Retinal pigment epithelial cell (primary cell): Measurements from ENCODE around the gene LRIG1.
A peak's percentile ranks its signal among the peaks of the same experiment; 100 is the strongest.

Experiments used
- DNase-seq: peaks from one replicate; pipeline ENCODE4 v3.0.0-alpha.2; 2010; ENCODE audit warnings: low read depth
- H3K4me3 ChIP-seq: 2 replicates; pipeline ENCODE4 v1.5.1; 2011; ENCODE audit warnings: mild to moderate bottlenecking, low read length, control low read depth, moderate library complexity
- CTCF ChIP-seq: conservative IDR thresholded peaks from 2 replicates; pipeline ENCODE4 v1.5.1; 2011; ENCODE audit warnings: low read depth, low read length, control low read depth, inconsistent platforms

The LRIG1 gene

GRCh38 chr3:66354001-66354400 lies 146.8 kb downstream of the LRIG1 start:
- TF ChIP-seq CTCF: no peak
- H3K4me3 ChIP-seq: no peak overlapping the region
- DNase-seq: no peak

- peak; percentile 94 for DNase-seq
- no peak overlapping the region for H3K4me3 ChIP-seq
- TF ChIP-seq CTCF: no peak
Observed at GRCh38 chr3:66353530-66353929, 147.3 kb downstream of the LRIG1 start.

- no peak for TF ChIP-seq CTCF
- no peak overlapping the region for H3K4me3 ChIP-seq
- no peak for DNase-seq
Observed at GRCh38 chr3:66353039-66353438, 147.8 kb downstream of the LRIG1 start.

GRCh38 chr3:66350601-66351000 lies 150.2 kb downstream of the LRIG1 start:
- DNase-seq: no peak
- H3K4me3 ChIP-seq: no peak overlapping the region
- TF ChIP-seq CTCF: no peak

- no peak for DNase-seq
- no peak overlapping the region for H3K4me3 ChIP-seq
- no peak for TF ChIP-seq CTCF
Observed at GRCh38 chr3:66348704-66349103, 152.1 kb downstream of the LRIG1 start.

- no peak overlapping the region for H3K4me3 ChIP-seq
- no peak for DNase-seq
- no peak for TF ChIP-seq CTCF
Observed at GRCh38 chr3:66344848-66345578, 155.8 kb downstream of the LRIG1 start.

- DNase-seq: no peak
- no peak overlapping the region for H3K4me3 ChIP-seq
- no peak for TF ChIP-seq CTCF
Observed at GRCh38 chr3:66344391-66344811, 156.4 kb downstream of the LRIG1 start.
